Right forelimb (tissue), 1 donor: ENCODE results near the gene CISD2.
"Not testable (repeated sequence)": the region's sequence is repeated elsewhere in the genome, so short reads cannot be mapped to it uniquely, and the experiment has no call there.

Source experiments
- DNase-seq: peaks from one replicate; pipeline ENCODE4 v3.0.0-alpha.2; 2018

The CISD2 gene, protein sequence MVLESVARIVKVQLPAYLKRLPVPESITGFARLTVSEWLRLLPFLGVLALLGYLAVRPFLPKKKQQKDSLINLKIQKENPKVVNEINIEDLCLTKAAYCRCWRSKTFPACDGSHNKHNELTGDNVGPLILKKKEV

GRCh38 chr4:102868781-102869568, at the start of gene CISD2:
Gene CISD2, plus strand, starts transcription at chr4:102868992. Its CDS starts 93 bp downstream, at chr4:102869085.
- DNase-seq: peak; percentile 95

- DNase-seq: not testable (repeated sequence)
These were observed 49.7 kb upstream of the CISD2 start for GRCh38 chr4:102819100-102819499.

DNA sequence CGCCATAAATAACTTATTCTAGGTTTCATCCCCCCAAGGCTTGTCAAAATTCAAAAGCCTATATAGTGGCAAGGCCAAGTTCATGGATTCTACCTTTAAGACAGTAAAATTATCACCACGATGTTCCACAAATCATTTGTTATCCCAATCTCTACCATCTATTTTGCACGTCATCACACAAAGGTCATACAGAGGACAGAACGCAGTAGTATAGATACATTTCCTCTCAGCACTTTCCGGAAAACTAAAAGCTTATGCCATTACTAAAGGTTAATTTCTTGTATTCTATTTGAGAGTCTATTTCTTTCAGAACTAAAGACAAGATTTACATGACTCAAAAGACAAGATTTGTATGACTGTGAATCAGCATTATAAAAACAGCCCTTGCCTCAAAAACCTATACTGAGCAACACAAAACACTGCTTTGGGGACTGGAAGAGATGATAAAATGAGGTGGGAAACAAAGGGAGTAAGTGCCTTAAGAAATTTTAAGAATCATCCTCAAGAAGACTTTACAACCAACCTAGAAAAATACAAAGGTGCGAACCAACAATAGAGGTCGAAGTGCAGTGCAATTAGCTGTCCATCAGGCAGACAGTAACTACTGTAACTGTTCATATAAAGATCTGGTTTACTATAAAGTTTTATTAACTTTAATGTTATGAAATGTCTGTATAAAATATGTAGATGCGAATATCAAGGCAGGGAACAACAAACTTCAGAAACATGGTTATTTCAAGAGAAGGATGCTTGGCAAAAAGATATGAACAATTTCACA, 49.0 kb upstream of the CISD2 start:
- no peak for DNase-seq

DNA sequence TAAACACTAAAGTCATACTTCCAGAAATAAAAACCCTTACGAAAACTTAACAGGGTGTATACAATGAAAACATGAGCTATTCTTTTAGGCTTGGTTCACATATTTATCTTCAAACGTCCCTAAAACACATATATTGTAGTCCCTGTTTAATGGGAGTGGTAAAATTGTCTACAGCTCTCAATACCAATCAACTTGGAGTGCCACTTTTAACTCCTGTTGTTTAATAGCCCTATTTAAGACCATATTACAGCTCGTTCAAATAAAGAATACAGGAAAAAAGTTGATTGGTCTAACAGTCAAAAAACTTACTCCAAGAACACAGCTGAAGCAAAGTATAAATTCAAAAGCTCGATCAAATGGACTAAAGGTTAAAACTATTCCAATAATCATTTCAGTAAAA, 45.3 kb upstream of the CISD2 start:
- DNase-seq: no peak

DNA sequence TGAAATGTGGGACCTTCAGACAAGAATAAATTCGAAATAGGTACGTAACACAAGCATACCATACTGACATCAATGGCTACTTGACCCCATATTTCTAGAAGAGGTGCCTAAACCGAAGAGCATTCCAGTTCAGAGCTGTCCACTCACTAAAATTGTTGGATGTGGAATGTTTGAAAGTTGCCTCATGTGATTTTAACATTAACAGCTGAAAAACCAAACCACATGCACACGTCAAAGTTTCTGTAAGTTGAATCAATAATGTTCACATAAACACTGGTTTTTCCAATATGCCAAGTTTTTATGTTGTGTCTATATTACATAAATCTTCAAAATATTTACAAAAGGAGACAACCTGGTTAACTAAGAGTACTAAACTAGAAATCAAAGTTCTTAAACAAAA, 44.9 kb upstream of the CISD2 start:
- no peak for DNase-seq

DNA sequence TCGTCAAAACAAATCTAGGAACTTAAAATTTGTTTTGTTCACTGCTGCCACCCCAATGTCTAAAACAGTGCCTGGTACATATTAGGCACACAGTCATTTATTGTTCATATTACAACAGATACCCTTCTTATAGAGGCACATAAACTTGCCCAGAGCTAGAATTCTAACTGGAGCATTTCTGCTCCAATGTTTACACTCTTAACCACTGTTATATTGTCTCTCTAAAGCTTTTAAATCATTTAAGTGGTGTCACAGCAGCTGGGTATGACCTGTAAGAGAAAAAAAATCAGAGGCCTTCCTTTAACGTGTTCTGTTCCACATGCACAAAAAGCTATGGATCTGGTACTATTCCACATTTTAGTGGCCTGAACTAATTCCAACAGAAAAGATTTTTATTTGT, 44.4 kb upstream of the CISD2 start:
- DNase-seq: no peak

- DNase-seq: peak; percentile 62
These were observed 43.3 kb upstream of the CISD2 start for GRCh38 chr4:102825261-102826091.

DNA sequence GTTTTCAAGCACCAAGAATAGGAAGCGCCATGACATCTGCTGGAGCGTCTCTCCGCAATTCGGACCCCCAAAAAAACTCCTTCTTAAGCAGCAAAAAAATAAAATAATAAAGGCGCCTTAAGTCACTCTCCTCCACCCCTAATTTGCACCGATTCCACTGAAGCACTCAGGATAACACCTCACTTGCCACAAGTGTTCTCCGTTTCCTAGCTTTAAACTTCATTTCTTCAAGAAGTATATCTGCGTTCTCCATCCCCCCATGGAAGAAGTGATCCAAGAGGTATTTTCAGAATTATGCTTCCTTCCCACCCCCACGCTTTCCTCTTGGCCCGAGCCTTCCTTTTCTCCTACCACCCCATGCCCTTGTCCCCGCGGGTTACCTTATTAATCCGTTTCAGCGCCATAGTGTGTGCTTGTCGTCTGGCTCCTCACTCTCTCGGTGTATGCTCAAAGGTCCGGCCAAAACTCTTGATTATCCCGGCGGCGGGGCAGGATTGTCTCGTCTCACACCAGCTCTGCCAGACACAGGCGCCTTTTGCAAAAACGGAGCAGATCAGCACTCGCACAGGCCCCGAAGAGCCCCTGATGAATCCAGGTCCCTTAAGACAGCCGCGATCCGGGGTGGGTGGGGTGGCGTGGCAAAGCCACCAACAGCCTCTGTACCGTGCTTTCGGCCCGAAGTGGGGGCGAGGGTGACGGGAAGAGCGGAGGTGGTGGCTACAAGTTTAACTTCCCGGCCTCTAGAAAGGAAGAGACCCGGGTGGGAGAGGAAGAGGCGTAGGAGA, 42.5 kb upstream of the CISD2 start:
- DNase-seq: no peak

DNA sequence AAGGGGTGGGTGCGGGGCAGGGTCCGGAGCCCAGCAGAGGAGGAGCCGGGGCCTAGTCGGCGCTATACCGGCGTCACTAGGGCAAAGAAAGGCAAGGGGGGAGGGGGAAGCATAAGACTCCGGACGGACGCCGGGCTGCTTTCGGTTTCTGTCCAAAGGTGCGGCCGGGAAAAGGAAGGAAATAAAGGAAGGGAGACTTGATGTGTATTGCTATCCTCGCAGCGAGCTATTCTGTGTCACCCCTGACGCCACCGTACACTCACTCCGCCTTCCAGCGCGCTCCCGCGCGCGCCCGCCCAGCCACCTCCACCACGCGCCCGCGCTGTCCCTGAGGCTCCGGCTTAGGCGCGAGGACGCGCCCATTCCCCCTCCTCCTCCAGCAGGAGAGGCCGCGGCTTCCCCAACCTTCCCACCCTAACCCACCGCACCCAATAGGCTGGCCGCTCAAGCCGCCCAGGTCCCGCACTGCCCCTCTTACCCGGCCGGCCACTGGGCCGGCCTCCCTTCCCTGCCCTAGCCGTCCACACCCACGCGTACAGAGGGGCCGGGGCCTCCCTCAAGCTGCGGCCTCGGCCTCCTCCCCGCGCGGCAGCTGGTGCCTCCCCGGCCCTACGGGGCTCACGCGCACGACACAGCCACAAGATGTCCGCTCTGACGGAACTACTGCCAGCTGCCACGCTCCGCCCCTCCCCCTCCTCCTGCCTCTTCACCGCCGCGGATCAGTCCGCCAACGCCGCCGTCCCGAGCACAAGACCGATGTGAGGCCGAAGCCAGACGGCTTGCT, 41.7 kb upstream of the CISD2 start, which contains the start of gene UBE2D3:
Gene UBE2D3, minus strand, starts transcription at position 662 of the 784 bp plus-strand sequence. CDS start 1,043 bp downstream, outside the sequence.
- peak; percentile 99 for DNase-seq

DNA sequence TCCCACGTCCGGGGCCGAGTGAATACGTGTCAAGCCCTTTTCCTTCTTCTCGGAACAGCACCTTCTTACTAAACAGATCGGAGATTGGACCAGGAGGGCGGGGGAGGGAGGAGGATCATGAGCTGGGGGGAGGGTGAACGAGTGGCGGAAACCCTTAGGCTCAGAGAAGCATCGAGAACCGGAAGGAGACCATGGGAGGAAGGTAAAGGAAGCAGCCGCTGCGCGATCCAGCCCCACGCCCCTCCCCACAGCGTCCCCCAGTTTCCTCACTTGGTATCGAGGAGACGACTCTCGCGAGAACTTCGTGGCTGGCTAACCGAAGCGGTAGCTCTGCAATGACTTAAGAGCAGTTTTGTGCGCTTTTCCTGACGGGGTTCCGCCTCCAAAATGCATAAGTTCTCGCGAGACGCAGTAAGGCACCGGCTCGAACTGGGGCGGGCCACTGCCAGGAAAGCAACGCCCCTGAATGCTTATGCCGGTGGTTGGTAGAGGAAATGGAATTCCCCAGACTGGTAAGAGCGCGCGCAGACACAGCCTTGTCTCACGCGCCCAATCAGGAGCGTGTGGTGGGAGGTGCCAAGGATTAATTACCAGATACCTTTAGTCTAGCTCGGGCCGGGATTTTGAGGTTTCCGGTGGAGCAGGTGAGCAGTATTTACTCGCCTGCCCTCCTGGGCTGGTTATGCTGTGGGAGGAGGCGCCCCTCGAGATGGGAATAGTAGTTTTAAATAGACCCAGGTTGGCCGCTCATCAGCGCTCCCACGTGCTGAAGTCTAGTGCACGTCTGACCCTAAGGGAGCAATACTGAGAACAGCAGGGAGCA, 40.9 kb upstream of the CISD2 start:
- DNase-seq: peak; percentile 98

GRCh38 chr4:102828497-102828808, 40.3 kb upstream of the CISD2 start:
- no peak for DNase-seq

DNA sequence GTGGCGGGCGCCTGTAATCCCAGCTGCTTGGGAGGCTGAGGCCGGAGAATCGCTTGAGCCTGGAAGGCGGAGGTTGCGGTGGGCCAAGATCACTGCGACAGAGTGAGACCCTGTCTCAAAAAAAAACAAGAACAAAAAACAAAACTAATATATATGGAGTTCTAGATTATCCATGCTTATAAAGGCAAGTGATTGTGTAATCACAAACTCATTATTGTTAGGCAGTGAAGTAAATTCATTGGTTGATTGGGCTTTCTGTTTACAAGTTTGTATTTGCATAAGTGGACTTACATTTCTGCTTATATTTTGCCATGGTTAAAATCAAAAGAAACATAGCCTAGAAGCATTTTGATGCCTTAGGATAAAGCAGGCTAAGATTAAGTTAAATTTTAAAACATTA, 39.0 kb upstream of the CISD2 start:
- no peak for DNase-seq

DNA sequence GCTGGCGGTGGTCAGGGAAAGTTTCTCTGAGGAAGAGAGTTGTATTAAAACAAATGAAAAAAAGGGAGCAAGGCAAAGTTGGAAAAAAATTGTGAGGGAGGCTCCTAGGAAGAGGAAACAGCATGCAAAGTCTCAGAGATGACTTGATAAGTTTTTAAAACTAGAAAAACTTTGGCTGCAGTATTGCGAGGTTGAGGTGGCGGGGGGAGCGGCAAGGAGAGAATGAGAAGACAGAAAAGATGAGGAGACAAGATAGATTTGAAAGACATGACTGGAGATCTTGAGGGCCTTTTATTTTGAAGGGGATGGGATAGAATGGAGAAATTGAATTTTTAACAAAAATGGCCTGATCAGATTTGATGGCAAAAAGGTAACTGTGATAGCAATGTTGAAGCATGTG, 36.7 kb upstream of the CISD2 start:
- no peak for DNase-seq

DNA sequence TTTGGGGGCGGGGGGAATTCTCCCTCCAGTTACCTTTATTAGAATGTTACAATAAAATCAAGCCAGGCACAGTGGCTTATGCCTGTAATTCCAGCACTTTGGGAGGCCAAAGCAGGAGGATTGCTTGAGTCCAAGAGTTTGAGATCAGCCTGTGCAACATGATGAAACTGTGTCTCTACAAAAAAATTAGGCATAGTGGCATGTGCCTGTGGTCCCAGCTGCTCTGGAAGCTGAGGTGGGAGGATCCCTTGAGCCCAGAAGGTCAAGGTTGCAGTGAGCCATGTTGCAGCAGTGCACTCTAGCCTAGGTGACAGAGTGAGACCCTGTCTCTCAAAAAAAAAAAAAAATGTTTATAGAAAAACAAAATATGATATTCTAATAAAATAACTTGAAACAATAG, 36.1 kb upstream of the CISD2 start:
- no peak for DNase-seq

DNA sequence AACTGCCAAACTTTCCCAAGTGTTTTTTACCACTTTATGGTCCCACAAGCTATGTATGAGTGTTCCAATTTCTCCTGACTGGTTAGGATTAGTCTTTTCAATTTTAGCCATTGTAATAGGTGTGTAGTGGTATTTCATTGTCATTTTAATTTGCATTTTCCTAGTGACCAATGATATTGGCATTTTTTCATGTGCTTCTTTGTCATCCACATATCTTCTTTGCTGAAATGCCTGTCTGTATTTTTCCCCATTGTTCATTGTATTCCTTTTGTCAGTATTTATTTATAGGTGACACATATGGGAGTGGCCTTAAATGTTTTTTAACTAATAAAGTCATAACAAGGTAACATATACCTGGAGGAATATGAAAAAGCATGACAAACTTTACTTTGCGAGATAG, 32.2 kb upstream of the CISD2 start:
- no peak for DNase-seq

- no peak for DNase-seq
These were observed 26.4 kb upstream of the CISD2 start for GRCh38 chr4:102842367-102842766.

DNA sequence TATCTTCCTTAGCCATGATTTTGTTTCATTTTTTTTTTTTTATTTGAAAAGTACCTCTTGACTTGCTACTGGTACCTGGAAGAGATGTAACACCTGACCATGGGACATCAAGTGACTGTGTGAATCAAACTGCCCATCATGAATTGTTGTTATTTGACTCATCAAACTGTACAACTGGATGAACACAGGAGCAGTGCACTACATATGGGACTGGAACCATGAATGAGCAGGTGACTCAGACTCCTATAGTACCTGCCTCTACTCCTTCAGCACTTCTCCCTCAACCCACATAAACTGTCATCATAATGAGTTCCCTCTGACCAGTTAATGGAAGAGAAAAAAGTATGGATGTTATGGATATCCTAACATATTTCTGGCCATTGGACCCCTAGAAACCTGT, 25.5 kb upstream of the CISD2 start:
- no peak for DNase-seq

- no peak for DNase-seq
These were observed 24.9 kb upstream of the CISD2 start for GRCh38 chr4:102843938-102844337.

GRCh38 chr4:102847687-102848086, 21.1 kb upstream of the CISD2 start:
- no peak for DNase-seq

DNA sequence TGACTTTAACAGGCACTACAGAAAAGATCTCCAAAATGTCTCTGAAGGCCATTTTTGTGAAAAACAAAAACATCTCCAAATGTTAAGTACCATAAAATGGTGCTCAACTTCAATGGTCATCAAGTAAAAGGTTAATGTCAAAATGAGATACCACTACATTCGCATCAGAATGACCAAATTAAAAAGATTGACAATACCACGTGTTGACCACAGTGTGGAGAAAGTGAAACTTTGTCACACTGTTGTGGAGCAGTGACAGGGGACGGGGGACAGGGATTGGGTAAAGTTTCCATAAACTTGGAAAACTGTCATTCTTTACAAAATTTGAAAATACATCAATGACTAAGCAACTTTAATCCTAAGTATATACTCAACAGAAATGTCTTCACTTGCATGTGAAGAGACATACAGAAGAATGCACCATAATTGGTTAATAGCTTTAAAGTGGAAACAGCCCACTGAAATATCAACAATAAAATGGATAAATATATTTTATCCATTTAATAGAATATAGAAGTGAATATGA, 19.1 kb upstream of the CISD2 start:
- no peak for DNase-seq
